Stomach (tissue), 9 donors: ENCODE measurements around the gene ZNF516. TPM values are rescaled to one million over a fixed set of nuclear protein-coding genes. Genes with fewer than 3 reads are reported as not detected.

Experiments
- DNase-seq, 2 donors: peaks; one replicate each; pipeline versions ENCODE4 v3.0.0 to v3.0.0-alpha.2; 2013 to 2019
- H3K27ac ChIP-seq, 5 donors: fragments of 200-600 bp in 4 of 5; sonication (generic) in 4 of 5; one replicate each; pipeline ENCODE4 v1.5.1; 2013 to 2019; ENCODE audit warnings: mild to moderate bottlenecking in 1 of 5, moderate library complexity in 1 of 5
- H3K27me3 ChIP-seq, 3 donors: fragments of 200-600 bp; sonication (generic); one replicate each; pipeline ENCODE4 v1.5.1; 2017 to 2019; ENCODE audit warnings: mixed run types in 1 of 3
- H3K36me3 ChIP-seq, 4 donors: fragments of 200-600 bp; sonication (generic); 1 replicate in 3 of 4; 2 replicates in 1 of 4; pipeline ENCODE4 v1.5.1; 2016 to 2019
- H3K4me1 ChIP-seq, 4 donors: fragments of 200-600 bp; sonication (generic); one replicate each; pipeline ENCODE4 v1.5.1; 2016 to 2019
- H3K4me3 ChIP-seq, 4 donors: fragments of 200-600 bp; sonication (generic) in 3 of 4; one replicate each; pipeline ENCODE4 v1.5.1; 2016 to 2019; ENCODE audit warnings: mild to moderate bottlenecking in 1 of 4
- H3K9me3 ChIP-seq, 4 donors: fragments of 200-600 bp; sonication (generic); one replicate each; pipeline ENCODE4 v1.5.1; 2016 to 2019
- EP300 ChIP-seq: sonication (generic); formaldehyde crosslinking; IDR thresholded peaks from one replicate; pipeline ENCODE4 v1.6.1; 2017; ENCODE audit warnings: antibody characterized with exemption
- POLR2A ChIP-seq, 4 donors: fragments of 450-650 bp; IDR thresholded peaks; one replicate each; pipeline ENCODE4 v1.6.1; 2016; ENCODE audit warnings: antibody characterized with exemption in 4 of 4, control low read depth in 2 of 4, mild to moderate bottlenecking in 1 of 4, moderate library complexity in 1 of 4
- POLR2AphosphoS5 ChIP-seq, 3 donors: sonication (generic); formaldehyde crosslinking; IDR thresholded peaks; one replicate each; pipeline ENCODE4 v1.6.1; 2016; ENCODE audit warnings: antibody characterized with exemption in 3 of 3
- WGBS, 5 donors: extraction: QIAGEN DNeasy Blood & Tissue Kit in 3 of 5; methylation state at CpG; one replicate each; pipeline versions ENCODE4 v1.1.5 to v1.1.7; 2013 to 2018; 5-methylcytosine and 5-hydroxymethylcytosine counted together
- intact Hi-C: fragments of 100-400 bp; cut with DNase I; formaldehyde crosslinking; loops from one replicate; pipeline ENCODE4 v1.15.1; 2023; ENCODE audit warnings: low total_unique reads
- polyA plus RNA-seq, 3 donors: library from polyadenylated mRNA; stranded (reverse); fragments of 200-250 nt; gene quantifications; one replicate each; pipeline ENCODE4 v1.2.3, GENCODE V29; 2013
- total RNA-seq, 5 donors: library from RNA; depleted of rRNA; stranded (reverse); fragments of >200 nt; gene quantifications; one replicate each; pipeline versions ENCODE4 v1.1.0 to v1.2.3, GENCODE V29; 2014 to 2016
- TF ChIP-seq, protein P1 (sequence below), 7 experiments: fragments of 450-650 bp in 4 of 7; fragments of 200-600 bp in 3 of 7; sonication (generic) in 3 of 7; IDR thresholded peaks; one replicate each; pipeline ENCODE4 v1.5.1; 2016 to 2019; ENCODE audit warnings: antibody characterized with exemption in 7 of 7, control low read depth in 2 of 7, mild to moderate bottlenecking in 1 of 7
- donor health status: healthy with polysubstance abuse.
- donor health status: Bipolar disorder and iron deficiency.
- donor health status: healthy.

ZNF516 gene
- total and polyA plus RNA-seq, 8 donors: 2.3 to 25.9 (median 14.4) TPM

GRCh38 chr18:76412818-76413565 is 82.0 kb downstream of the ZNF516 start:
- Histone ChIP-seq H3K27ac (no peak overlapping the region), H3K4me3 (no peak overlapping the region), H3K9me3 (no peaks in the 10 kb centered on the region), H3K4me1 (peaks cover 0 to 62% (median 31%) of the 10 kb centered on the region in 4 donors), H3K36me3 (no peaks in the 10 kb centered on the region), H3K27me3 (no peaks in the 10 kb centered on the region)
- no peak for DNase-seq
- WGBS, 5 donors: 91 to 95% (median 94%) methylated on average over 19 of the region's 19 CpGs
- TF ChIP-seq, protein P1, sequence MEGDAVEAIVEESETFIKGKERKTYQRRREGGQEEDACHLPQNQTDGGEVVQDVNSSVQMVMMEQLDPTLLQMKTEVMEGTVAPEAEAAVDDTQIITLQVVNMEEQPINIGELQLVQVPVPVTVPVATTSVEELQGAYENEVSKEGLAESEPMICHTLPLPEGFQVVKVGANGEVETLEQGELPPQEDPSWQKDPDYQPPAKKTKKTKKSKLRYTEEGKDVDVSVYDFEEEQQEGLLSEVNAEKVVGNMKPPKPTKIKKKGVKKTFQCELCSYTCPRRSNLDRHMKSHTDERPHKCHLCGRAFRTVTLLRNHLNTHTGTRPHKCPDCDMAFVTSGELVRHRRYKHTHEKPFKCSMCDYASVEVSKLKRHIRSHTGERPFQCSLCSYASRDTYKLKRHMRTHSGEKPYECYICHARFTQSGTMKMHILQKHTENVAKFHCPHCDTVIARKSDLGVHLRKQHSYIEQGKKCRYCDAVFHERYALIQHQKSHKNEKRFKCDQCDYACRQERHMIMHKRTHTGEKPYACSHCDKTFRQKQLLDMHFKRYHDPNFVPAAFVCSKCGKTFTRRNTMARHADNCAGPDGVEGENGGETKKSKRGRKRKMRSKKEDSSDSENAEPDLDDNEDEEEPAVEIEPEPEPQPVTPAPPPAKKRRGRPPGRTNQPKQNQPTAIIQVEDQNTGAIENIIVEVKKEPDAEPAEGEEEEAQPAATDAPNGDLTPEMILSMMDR (IDR thresholded peaks at IDR 0.05): no peak
- TF ChIP-seq EP300: no peak
- TF ChIP-seq POLR2AphosphoS5 (IDR thresholded peaks at IDR 0.05): no peak
- TF ChIP-seq POLR2A (IDR thresholded peaks at IDR 0.05): no peak
- intact Hi-C loops: no loop called here

- TF ChIP-seq EP300 (no peak), POLR2A (IDR thresholded peaks at IDR 0.05) (no peak), POLR2AphosphoS5 (IDR thresholded peaks at IDR 0.05) (no peak)
- TF ChIP-seq, protein P1 (IDR thresholded peaks at IDR 0.05): no peak
- Histone ChIP-seq H3K27me3 (no peaks in the 10 kb centered on the region), H3K4me1 (peaks cover 0 to 57% (median 29%) of the 10 kb centered on the region in 4 donors), H3K27ac (no peak overlapping the region), H3K36me3 (no peaks in the 10 kb centered on the region), H3K4me3 (no peak overlapping the region), H3K9me3 (no peaks in the 10 kb centered on the region)
- no peak for DNase-seq
- intact Hi-C loops: no loop called here
- 79 to 90% (median 85%) methylated on average over 17 to 21 of the region's 21 CpGs for WGBS, 5 donors
These were observed 82.8 kb downstream of the ZNF516 start for GRCh38 chr18:76412010-76412817.

DNA sequence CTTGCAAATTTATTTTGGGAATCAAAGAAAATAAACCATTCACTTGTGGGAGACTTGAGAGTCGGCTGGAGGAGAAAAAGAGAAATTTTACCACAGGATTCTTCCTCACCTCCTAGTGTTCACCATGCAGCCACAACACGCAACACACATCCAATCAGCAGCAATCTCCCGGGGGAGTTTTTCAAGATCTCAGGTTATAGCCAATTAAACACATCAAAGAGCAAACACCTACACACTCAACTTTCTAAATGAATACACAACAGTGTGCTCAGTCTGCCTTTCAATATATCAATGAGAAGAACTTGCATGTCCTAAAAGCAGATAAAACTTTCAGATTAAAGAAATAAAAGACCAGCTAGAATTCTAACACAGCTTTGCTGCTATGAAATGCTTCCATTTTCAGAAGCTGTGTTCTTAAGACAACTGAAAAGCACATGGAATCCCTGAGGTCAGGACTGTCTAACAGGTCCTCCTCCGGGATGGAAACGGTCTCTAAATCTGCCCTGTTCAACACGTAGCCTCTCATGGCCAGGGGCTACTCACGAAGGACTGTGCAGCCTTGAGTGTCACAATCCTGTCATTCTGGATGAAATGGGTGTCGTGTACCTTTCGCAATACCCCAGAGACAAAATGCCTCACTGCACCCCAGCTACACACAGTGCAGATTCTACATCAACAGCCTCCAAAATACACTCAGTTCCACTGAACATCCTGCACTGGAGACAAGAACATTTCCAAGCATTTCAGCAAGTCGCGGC is 84.2 kb downstream of the ZNF516 start:
- TF ChIP-seq EP300: no peak
- TF ChIP-seq, protein P1 (IDR thresholded peaks at IDR 0.05): no peak
- TF ChIP-seq POLR2A (IDR thresholded peaks at IDR 0.05): no peak
- TF ChIP-seq POLR2AphosphoS5 (IDR thresholded peaks at IDR 0.05): no peak
- Histone ChIP-seq H3K4me1 (peaks cover 0 to 51% (median 23%) of the 10 kb centered on the region in 4 donors), H3K27me3 (no peaks in the 10 kb centered on the region), H3K27ac (no peak overlapping the region), H3K9me3 (no peaks in the 10 kb centered on the region), H3K36me3 (no peaks in the 10 kb centered on the region), H3K4me3 (no peak overlapping the region)
- no peak for DNase-seq
- 78 to 90% (median 89%) methylated on average over 11 of the region's 11 CpGs for WGBS, 5 donors
- intact Hi-C loops: no loop called here

GRCh38 chr18:76410033-76410432 is 85.0 kb downstream of the ZNF516 start:
- no peaks in the 10 kb centered on the region for H3K9me3 ChIP-seq
- peaks cover 0 to 3% (median 0%) of the 10 kb centered on the region in 4 donors for H3K36me3 ChIP-seq
- WGBS, 5 donors: 74 to 93% (median 86%) methylated on average over 5 of the region's 5 CpGs
- no peak overlapping the region for H3K4me3 ChIP-seq
- H3K27me3 ChIP-seq: no peaks in the 10 kb centered on the region
- no peak for TF ChIP-seq POLR2AphosphoS5 (IDR thresholded peaks at IDR 0.05)
- TF ChIP-seq POLR2A (IDR thresholded peaks at IDR 0.05): no peak
- TF ChIP-seq, protein P1 (IDR thresholded peaks at IDR 0.05): no peak
- no peak for TF ChIP-seq EP300
- peaks cover 0 to 47% (median 27%) of the 10 kb centered on the region in 4 donors for H3K4me1 ChIP-seq
- intact Hi-C loops: no loop called here
- no peak for DNase-seq
- no peak overlapping the region for H3K27ac ChIP-seq
